Activated naive CD8-positive, alpha-beta T cell (primary cell): Measurements from ENCODE around the gene LARP4B.

Experiments
- H3K27ac Mint-ChIP-seq: one replicate; pipeline ENCODE4 v1.8.0; 2021; ENCODE audit warnings: mixed read lengths
- H3K27me3 Mint-ChIP-seq: one replicate; pipeline ENCODE4 v1.8.0; 2021; ENCODE audit warnings: mixed read lengths
- H3K36me3 Mint-ChIP-seq: one replicate; pipeline ENCODE4 v1.8.0; 2021; ENCODE audit warnings: mixed read lengths
- H3K4me1 Mint-ChIP-seq: one replicate; pipeline ENCODE4 v1.8.0; 2021; ENCODE audit warnings: low read depth, mixed read lengths
- H3K4me3 Mint-ChIP-seq: one replicate; pipeline ENCODE4 v1.8.0; 2021; ENCODE audit warnings: mild to moderate bottlenecking, mixed read lengths
- H3K9me3 Mint-ChIP-seq: one replicate; pipeline ENCODE4 v1.8.0; 2021; ENCODE audit warnings: low read depth, mixed read lengths

Gene LARP4B

DNA sequence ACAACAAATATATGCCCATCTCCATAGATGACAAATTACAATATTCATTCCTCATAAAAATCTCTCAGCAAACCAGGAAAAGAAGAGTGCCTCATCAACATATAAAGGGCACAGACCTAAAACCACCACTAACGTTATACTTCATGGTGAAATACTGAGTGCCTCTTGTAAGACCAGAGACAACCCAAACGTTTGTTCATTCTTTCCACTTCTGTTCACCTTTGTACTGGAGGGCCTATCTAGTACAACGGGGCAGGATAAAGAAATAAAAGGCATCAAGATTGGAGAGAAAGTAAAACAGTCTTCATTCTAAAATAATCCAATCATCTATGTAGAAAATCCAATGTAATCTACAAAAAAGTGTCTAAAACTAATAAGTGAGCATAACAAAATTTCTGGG, 79.1 kb downstream of the LARP4B start:
- Mint-ChIP-seq H3K9me3 (no peaks in the 10 kb centered on the region), H3K27ac (peak overlapping the region; percentile 1), H3K27me3 (no peaks in the 10 kb centered on the region), H3K4me1 (peaks cover 42% of the 10 kb centered on the region), H3K36me3 (peaks cover 30% of the 10 kb centered on the region), H3K4me3 (no peak overlapping the region)

DNA sequence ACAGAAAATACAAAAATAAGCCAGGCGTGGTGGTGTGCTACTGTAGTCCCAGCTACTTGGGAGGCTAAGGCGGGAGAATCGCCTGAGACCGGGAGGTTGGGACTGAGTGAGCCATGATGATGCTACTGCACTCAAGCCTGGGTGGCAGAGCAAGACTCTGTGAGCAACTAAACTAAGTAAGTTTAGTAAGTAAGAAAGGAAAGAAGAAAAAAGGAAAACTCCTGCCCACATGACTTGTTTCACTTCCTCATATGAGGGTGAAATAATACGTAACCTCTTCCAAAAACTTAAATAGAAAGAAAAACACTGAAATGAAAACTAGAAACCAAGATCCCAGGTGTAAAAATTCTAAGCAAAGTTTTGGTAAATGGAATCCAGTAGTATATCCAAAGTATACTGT, 79.6 kb downstream of the LARP4B start:
- Mint-ChIP-seq H3K27me3 (no peaks in the 10 kb centered on the region), H3K4me3 (no peak overlapping the region), H3K36me3 (peaks cover 33% of the 10 kb centered on the region), H3K27ac (peak overlapping the region; percentile 1), H3K9me3 (no peaks in the 10 kb centered on the region), H3K4me1 (peaks cover 42% of the 10 kb centered on the region)

DNA sequence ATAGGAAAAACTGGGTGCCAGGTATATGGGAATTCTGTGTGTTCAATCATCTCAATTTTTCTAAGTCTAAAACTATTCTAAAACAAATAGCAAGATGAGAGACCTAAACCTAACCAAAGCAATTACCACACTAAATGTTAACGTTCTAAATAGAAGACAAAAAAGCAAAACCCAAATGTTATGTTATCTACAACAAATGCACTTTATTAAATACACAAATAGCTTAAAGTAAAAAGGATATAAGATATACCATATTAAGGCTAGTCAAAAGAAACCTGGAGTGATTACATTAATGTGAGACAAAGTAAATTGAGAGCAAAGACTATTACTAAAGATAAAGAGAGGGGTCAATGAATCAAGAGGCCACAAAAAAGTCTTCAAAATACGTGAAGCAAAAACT, 81.4 kb downstream of the LARP4B start:
- peaks cover 50% of the 10 kb centered on the region for H3K4me1 Mint-ChIP-seq

DNA sequence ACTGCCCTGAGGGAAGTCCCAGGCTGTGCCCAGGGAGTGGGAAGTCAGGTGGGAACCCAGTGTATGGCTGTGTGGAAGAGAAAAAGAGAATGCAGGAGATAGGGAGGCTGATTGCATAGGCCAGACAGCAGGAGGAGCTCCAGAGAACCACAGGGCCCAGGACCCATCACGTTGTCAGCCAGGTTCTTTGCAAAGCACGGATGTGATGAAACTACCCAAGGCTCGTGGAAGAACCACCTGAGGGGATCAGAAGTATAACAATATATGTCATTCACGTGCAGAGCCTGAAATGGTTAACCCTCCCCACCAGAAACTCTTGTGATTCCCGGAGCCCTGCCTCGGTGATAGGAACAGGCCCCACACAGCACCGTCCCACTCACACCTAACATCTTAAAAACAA, 83.6 kb downstream of the LARP4B start:
- H3K36me3 Mint-ChIP-seq: peaks cover 36% of the 10 kb centered on the region
- H3K27ac Mint-ChIP-seq: peak overlapping the region; percentile 4
- peaks cover 51% of the 10 kb centered on the region for H3K4me1 Mint-ChIP-seq
- H3K27me3 Mint-ChIP-seq: no peaks in the 10 kb centered on the region
- H3K4me3 Mint-ChIP-seq: no peak overlapping the region
- H3K9me3 Mint-ChIP-seq: no peaks in the 10 kb centered on the region

More for the DNA sequence above, 81.4 kb downstream of the LARP4B start:
- H3K36me3 Mint-ChIP-seq: peaks cover 35% of the 10 kb centered on the region
- no peaks in the 10 kb centered on the region for H3K27me3 Mint-ChIP-seq
- H3K27ac Mint-ChIP-seq: no peak overlapping the region
- no peaks in the 10 kb centered on the region for H3K9me3 Mint-ChIP-seq
- H3K4me3 Mint-ChIP-seq: no peak overlapping the region

DNA sequence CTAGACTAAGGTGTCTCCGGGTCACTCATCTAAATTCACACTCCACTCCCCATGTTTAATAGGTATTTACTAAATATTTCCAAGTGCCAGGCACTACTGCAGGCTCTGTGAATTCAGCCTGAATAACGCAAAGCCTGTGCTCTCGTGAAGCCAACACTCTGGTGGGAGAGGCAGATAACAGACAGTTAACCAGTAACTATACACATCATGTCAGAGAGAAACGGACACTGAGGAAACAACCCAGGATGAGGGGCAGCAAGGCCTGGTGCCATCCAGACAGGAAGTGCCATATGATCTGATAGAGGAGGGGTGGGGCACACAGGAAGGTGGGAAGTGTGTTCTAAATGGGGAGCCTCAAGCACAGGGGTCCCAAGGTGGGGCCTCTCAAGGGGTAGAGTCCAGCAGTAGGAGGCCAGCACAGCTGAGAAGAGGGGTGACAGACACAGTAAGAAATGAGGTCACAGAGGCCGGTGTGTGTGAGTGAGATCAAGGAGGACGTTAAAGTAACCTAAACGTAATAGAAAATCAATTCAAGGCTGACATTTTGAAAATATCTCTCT, 85.3 kb downstream of the LARP4B start:
- peak overlapping the region; percentile 16 for H3K27ac Mint-ChIP-seq
- H3K9me3 Mint-ChIP-seq: no peaks in the 10 kb centered on the region
- H3K4me3 Mint-ChIP-seq: no peak overlapping the region
- H3K36me3 Mint-ChIP-seq: peaks cover 27% of the 10 kb centered on the region
- H3K27me3 Mint-ChIP-seq: no peaks in the 10 kb centered on the region
- H3K4me1 Mint-ChIP-seq: peaks cover 37% of the 10 kb centered on the region

GRCh38 chr10:845526-845925, 86.0 kb downstream of the LARP4B start:
- H3K27me3 Mint-ChIP-seq: no peaks in the 10 kb centered on the region
- peaks cover 37% of the 10 kb centered on the region for H3K4me1 Mint-ChIP-seq
- no peak overlapping the region for H3K27ac Mint-ChIP-seq
- H3K36me3 Mint-ChIP-seq: peaks cover 24% of the 10 kb centered on the region
- no peaks in the 10 kb centered on the region for H3K9me3 Mint-ChIP-seq
- H3K4me3 Mint-ChIP-seq: no peak overlapping the region

- Mint-ChIP-seq H3K4me3 (no peak overlapping the region), H3K9me3 (no peaks in the 10 kb centered on the region), H3K4me1 (peaks cover 33% of the 10 kb centered on the region), H3K36me3 (peaks cover 14% of the 10 kb centered on the region), H3K27ac (peak overlapping the region; percentile 24), H3K27me3 (no peaks in the 10 kb centered on the region)
Observed at GRCh38 chr10:844552-844951, 87.0 kb downstream of the LARP4B start.

DNA sequence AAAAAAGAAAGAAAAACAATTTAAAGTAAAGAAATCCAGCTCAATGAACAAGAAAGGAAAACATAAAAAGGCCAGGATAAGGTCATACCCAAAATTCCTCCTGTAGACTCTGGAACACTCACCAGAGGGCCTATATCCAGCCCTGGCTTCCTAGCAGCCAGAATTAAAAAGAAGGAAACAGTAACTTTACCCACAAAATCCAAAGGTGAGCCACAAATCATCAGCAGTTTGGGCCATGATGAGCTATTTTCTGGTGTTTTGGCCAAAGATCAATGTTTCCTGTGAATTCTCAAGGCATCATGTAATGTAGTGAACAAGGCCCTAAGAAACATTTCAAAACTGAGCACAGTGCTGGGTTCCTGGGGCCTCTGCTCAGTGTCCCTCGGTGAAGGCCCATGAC, 87.8 kb downstream of the LARP4B start:
- H3K27me3 Mint-ChIP-seq: no peaks in the 10 kb centered on the region
- no peak overlapping the region for H3K27ac Mint-ChIP-seq
- peaks cover 32% of the 10 kb centered on the region for H3K4me1 Mint-ChIP-seq
- no peaks in the 10 kb centered on the region for H3K9me3 Mint-ChIP-seq
- no peak overlapping the region for H3K4me3 Mint-ChIP-seq
- peaks cover 15% of the 10 kb centered on the region for H3K36me3 Mint-ChIP-seq

DNA sequence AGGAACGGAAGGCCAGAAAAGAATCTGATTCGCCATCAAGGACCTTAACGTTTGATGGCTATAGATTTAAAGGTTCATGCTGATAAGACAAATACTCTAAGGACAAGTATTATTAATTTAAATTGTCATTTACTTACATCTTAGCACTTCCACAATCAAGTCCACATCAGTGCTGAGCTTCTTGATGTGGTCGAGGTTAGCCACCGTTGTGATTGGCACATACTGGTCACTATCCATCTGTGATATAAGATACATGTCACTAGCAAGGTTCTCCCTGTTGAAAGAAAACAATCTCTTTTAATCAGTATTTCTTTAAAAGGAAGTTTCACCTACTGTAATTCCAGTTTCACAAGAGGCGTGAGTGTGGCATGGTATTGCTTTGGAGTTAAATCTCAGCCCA, 88.7 kb downstream of the LARP4B start:
- H3K36me3 Mint-ChIP-seq: peaks cover 15% of the 10 kb centered on the region
- H3K4me3 Mint-ChIP-seq: no peak overlapping the region
- H3K27ac Mint-ChIP-seq: no peak overlapping the region
- no peaks in the 10 kb centered on the region for H3K27me3 Mint-ChIP-seq
- H3K9me3 Mint-ChIP-seq: no peaks in the 10 kb centered on the region
- peaks cover 31% of the 10 kb centered on the region for H3K4me1 Mint-ChIP-seq

DNA sequence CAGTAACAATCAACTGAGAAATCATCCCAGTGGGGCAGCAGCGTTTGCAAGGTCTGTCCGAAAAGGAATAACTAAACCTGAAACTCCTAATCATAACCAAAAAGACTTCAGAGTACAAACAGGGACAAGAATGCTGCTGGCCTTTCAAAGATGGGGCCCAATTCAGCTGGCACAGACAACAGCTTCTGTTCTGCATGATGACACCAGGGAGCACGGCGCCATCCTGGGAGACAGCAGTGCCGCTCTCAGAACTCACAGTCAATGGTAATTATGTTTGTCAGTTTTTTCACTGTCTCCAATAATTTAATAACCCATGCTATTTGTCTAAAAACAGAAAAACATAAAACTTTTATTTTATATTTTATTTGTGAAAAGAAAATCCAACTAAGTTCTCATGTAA, 90.0 kb downstream of the LARP4B start:
- Mint-ChIP-seq H3K27me3 (no peaks in the 10 kb centered on the region), H3K27ac (no peak overlapping the region), H3K9me3 (no peaks in the 10 kb centered on the region), H3K4me1 (peaks cover 21% of the 10 kb centered on the region), H3K4me3 (no peak overlapping the region), H3K36me3 (peaks cover 10% of the 10 kb centered on the region)

GRCh38 chr10:839550-840205, 91.8 kb downstream of the LARP4B start:
- no peak overlapping the region for H3K27ac Mint-ChIP-seq
- H3K27me3 Mint-ChIP-seq: no peaks in the 10 kb centered on the region
- peaks cover 12% of the 10 kb centered on the region for H3K36me3 Mint-ChIP-seq
- H3K4me3 Mint-ChIP-seq: no peak overlapping the region
- H3K9me3 Mint-ChIP-seq: no peaks in the 10 kb centered on the region
- H3K4me1 Mint-ChIP-seq: peaks cover 6% of the 10 kb centered on the region

- no peak overlapping the region for H3K4me3 Mint-ChIP-seq
- no peak overlapping the region for H3K27ac Mint-ChIP-seq
- H3K27me3 Mint-ChIP-seq: no peaks in the 10 kb centered on the region
- no peaks in the 10 kb centered on the region for H3K9me3 Mint-ChIP-seq
- peaks cover 13% of the 10 kb centered on the region for H3K36me3 Mint-ChIP-seq
- H3K4me1 Mint-ChIP-seq: peaks cover 6% of the 10 kb centered on the region
Observed at GRCh38 chr10:836782-837181, 94.7 kb downstream of the LARP4B start.

DNA sequence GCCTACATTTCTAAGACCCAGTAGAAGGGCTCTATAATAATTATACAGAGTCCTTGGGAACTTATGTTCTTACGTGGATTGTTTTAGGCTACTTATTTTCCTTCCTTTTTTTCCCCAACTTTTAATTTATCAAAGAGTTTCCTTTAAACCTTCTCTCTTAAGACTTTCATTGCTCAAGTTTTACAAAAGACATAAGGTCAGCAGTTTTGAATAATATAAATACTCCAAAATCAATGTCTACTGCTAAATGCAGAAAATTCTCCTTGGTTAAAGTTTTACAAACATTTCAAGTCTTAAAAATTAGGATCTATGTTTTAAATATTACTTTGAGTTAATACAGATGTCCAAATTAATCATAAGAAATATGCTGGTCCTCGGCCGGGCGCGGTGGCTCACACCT, 97.0 kb downstream of the LARP4B start:
- Mint-ChIP-seq H3K27me3 (no peaks in the 10 kb centered on the region), H3K36me3 (peaks cover 15% of the 10 kb centered on the region), H3K4me3 (no peak overlapping the region), H3K27ac (no peak overlapping the region), H3K9me3 (no peaks in the 10 kb centered on the region), H3K4me1 (peaks cover 10% of the 10 kb centered on the region)

DNA sequence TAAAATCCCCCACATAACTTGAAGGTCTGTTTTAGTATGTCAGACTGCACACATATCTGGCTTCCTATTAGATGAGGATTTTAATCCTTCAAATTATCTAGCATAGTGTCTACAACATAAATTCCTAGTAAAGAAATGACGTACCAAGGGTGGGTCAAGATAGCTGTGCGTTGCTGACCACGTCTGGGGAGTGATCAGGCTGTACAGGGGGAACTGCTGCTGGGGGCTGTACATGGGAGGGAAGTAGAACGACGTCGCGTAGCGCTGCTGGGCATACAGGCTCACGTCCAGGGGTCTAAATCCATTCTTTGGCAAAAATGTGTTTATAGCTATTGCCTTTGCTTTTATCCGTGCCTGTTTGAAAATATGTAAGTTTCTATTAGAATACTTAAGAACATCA, 102.3 kb downstream of the LARP4B start:
- Mint-ChIP-seq H3K4me1 (peaks cover 7% of the 10 kb centered on the region), H3K4me3 (no peak overlapping the region), H3K27ac (no peak overlapping the region), H3K36me3 (peaks cover 14% of the 10 kb centered on the region), H3K27me3 (no peaks in the 10 kb centered on the region), H3K9me3 (no peaks in the 10 kb centered on the region)

GRCh38 chr10:828191-828590, 103.3 kb downstream of the LARP4B start:
- Mint-ChIP-seq H3K4me3 (no peak overlapping the region), H3K4me1 (peaks cover 16% of the 10 kb centered on the region), H3K27ac (no peak overlapping the region), H3K36me3 (peaks cover 15% of the 10 kb centered on the region), H3K9me3 (no peaks in the 10 kb centered on the region), H3K27me3 (no peaks in the 10 kb centered on the region)

DNA sequence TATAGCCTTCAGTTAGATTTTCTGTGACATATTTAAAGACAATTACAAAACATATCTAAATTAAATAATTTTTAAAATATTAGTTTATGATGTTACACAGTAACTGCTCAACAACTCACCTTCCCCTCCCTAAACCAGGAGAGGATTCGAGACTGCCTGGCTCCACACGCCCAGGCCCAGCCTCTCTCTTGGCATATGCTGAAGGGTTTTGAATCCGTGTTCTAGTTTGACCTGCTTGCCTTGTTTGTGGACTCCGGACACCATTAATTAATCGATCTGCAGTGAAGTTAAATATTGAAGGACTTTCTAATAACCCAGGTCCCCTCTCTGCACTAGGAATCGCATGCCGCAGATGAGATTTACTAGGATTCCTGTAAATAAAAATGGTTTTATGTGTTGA, 106.6 kb downstream of the LARP4B start:
- Mint-ChIP-seq H3K4me3 (no peak overlapping the region), H3K4me1 (peaks cover 25% of the 10 kb centered on the region), H3K36me3 (peaks cover 10% of the 10 kb centered on the region), H3K27ac (no peak overlapping the region), H3K9me3 (no peaks in the 10 kb centered on the region), H3K27me3 (no peaks in the 10 kb centered on the region)
